GM19324 (cell line): ENCODE results near the gene NRBF2.
"Not testable (repeated sequence)": the region's sequence is repeated elsewhere in the genome, so short reads cannot be mapped to it uniquely, and the experiment has no call there.

Source experiments
- ATAC-seq: cut with Tn5 transposase; IDR thresholded peaks from one replicate; pipeline ENCODE4 v1.9.1; 2021; ENCODE audit warnings: mild to moderate bottlenecking, moderate library complexity; ENCODE audit not compliant: unreplicated experiment, low FRiP score

NRBF2 gene

DNA sequence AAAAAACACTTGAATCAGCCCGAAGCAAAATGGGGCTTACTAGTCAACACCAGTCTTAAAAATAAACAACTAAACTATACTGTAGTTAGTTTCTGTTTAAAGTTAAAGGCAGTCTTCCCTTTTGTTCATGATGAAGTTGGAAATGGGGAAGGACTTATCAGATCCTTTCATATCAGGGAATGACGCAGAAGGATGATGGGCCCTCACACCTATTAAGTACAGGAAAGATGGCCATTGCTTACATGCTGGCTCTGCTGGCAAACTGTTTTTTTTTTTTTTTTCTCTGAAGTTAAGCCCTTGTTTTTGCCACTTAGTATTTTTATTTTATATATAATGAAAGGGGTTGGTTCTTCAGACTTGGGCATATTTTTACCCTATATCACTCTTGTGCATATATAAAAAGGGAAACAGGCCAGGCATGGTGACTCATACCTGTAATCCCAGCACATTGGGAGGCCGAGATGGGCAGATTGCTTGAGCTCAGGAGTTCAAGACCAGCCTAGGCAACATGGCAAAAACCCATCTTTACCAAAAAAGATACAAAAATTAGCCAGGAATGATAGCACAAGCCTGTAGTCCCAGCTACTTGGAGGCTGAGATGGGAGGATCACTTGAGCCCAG lies 16.6 kb upstream of the NRBF2 start:
- ATAC-seq, result no peak

DNA sequence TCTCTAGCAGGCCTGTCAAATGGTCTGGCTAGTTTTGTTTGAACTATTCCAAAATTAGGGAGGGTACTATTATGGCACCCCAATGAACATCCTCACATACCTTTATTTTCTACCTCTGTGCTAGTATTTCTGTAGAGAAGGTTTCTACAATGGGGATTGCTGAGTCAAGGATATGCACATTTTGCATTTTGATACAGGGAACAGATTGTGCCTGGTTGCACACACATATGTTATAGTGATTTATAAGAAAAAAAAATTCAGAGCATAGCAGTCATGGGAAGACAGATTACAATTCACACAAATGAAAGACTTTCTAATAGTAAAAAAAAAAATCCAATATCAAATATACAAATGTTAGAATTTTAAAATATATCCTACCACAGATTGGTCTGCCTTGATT lies 14.1 kb upstream of the NRBF2 start:
- no peak for ATAC-seq

DNA sequence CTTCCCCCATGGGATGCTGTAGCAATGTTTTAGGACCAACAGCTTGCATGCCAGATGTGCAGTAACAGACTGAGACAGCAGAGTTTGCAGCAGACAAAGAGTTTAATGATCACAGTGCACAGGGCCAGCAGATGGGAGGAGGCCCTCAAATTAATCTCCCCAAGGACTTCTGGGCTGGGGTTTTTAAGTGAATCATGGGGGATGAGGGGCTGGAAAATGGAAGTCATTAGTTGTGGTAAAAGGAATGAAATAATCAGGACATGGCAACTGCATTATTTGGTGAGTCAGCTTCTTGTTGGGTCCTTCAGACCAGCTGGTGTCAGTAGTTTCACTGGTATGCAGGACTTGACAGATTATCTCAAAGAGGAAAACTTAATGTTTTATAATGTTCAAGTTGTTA lies 12.6 kb upstream of the NRBF2 start:
- no peak for ATAC-seq

DNA sequence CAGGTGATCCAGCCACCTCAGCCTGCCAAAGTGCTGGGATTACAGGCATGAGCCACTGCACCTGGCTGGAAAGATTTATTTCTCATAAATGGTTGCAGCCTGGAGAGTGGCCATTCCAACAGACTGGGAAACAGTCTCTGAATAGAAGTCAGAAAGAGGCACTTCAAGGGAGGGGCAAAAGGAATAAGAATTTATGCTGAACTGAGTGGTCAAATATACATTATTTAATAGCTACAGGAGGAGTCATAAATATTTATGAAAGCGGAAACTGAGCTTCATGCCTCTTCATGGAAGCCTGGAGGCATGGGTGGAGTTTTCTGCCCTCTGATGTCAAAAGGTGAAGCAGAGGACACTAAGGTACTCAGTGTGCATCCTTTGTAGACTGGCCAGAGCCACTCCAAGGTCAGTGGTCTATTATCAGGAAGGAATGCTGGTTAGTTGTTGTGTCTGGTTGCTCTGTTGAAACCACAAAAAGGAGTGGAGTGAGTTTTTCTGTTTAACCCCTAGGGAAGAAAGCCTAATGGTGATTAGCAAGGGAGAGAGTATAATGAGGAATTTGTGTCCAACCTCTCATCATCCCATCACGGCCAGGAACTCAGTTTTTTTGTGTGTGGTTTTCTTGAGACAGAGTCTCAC lies 9.3 kb upstream of the NRBF2 start:
- no peak for ATAC-seq

DNA sequence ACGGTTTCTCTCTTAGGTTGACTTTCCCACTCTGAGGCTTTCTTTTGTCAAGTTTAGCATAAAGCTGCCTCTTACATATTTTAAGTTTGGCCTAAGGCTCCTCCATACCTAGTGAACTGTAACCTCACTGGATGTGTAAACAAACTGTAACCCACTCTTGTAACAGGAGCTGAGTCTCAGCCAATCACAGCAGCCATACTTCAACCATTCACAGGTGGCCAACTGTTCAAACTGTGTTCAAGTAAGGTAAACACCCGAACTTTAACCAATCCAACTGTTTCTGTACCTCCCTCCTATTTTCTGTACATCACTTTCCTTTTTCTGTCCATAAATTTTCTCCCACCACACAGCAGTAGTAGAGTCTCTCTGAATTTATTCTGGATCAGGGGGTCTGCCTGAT lies 7.7 kb upstream of the NRBF2 start:
- no peak for ATAC-seq

DNA sequence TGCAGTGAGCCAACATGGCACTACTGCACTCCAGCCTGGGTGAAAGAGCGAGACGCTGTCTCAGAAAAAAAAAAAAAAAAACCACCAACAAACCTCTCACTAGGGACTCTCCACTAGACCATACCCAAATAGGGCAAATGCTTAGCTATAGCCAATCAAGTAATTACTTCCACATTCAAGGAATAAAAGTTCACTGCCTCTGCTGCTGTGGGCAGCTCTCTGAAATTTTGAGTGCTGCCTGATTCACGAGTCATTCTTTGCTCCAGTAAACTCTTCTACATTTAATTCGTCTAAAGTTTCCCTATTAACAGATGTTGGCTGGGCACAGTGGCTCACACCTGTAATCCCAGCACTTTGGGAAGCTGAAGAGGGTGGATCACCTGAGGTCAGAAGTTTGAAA lies 4.7 kb upstream of the NRBF2 start:
- no peak for ATAC-seq

DNA sequence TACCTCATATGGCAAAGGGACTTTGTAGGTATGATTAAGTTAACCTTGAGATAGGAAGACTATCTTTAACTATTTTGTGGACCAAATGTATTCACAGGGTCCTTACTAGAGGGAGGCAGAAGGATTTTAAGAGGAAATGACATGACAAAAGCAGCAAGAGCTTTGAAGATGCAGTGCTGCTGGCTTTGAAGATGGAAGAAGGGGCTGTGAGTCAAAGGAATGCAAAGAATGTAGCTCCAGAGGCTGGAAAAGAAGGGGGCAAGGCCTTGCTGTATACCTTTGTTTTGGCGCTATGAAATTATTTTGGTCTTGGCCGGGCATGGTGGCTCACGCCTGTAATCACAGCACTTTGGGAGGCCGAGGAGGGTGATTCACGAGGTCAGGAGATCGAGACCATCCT lies 3.2 kb upstream of the NRBF2 start:
- ATAC-seq, result no peak

DNA sequence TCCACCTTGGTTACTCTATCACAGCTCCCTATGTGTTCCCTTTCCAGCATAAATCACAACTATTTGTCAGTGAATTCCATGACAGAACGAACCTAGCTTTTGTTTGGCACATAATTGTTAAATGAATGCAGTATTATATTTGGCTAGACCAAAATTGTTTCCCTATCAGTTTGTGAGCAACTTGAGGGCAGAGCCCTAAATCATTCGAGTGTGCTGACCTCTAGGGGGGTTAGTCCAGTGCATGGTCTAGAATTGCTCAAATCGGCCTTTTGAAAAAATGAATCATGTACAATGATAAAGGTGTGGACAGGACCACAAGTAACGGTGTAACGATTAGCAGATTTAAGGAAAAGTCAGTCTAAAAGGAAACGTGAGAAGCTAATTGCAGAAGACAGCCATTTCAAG lies 475 bp upstream of the NRBF2 start:
- no peak for ATAC-seq

DNA sequence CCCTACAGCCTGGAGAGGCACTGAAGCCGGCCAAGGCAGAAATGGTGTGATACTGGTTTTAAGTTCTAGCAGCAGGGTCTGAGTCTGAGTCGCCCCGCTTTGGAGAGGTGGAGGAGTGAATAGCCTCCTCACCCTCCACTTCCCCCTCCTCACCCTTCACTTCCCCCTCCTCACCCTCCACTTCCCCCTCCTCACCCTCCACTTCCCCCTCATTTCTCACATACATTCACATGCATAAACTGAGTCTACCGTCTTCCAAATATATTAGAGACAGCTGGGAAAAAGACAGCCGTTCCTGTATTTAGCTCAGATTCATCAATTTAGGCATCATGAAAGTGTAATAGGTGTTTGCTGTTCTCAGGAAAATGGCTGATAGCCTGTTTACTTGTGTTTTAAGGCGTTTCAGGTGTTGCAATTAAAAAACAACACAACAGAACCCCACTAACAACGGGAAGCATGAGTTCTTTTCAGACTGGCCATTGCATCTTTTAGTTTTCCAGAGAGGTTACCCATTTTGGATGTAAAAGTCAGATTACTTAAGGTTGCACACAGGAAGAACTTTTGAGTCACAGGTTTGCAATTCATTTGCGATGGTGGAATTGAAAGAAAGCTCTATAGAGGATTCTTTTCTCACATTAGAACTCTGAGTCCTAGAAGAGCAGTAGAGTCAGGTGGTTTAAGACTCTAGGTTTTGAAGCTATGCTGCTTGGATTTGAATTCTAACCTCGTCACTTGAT lies 861 bp downstream of the NRBF2 start:
- ATAC-seq, result no peak

DNA sequence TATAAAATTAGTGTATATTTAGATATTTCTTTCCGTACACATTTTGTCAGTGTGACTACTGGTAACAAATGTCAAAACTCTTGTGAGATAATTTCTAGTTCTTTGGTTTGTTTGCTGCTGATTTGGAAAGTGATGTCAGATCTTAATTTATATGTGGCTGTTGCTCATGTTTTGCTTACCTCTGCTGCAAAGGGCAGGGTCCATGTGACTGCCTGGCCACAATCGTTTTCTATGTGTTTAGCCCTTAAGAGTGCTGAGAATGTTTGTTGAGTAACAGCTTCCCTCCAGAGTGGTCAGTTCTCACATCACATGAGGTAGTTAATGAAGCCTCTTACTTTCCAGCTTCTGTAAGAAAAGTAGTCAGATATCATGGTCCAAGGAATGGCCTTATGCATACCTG lies 4.2 kb downstream of the NRBF2 start:
- no peak for ATAC-seq

DNA sequence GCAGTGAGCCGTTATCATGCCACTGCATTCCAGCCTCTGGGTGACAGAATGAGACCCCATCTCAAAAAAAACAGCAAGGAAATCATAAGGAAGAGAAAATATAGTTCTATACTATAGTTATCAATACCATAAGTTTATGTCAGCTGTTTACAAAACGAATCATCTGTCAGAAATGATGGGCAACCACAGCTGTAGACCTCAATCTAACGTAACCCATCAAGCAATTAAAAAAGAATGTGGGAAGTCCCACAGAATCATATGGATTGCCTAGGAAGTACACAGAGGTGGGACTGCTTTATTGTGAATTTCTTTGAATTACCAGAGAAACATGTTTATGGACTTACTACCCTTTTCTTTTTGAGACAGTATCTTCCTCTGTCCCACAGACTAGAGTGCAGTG lies 6.9 kb downstream of the NRBF2 start:
- ATAC-seq, result no peak

DNA sequence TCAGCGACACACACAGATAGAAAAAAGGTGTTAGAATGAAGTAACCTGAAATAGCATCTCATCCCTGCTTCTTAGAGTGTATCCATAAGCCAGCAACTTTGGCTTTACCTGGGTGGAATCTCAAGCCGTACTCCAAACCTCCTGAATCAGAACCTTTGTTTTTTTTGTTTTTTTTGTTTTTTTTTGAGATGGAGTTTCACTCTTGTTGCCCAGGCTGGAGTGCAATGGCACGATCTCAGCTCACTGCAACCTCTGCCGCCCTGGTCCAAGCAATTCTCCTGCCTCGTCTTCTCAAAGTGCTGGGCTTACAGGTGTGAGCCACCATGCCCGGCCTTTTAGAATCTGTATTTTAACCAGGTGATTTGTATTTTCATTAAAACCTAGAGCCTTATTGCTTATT lies 9.0 kb downstream of the NRBF2 start:
- ATAC-seq, result no peak

DNA sequence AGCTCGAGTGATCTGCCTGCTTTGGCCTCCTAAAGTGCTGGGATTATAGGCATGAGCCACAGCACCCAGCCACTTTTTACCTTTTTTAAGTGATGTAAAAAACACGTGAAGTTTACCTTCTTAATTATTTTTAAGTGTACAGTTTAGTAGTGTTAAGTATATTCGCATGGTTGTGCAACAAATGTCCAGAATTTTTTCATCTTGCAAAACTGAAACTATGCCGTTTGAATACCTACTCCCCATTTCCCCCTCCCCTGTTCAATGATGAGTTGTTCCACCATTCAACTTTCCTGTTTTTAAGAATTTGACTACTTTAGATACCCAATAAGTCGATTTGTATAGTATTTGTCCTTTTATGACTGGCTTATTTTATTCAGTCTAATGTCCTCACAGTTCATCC lies 10.9 kb downstream of the NRBF2 start:
- no peak for ATAC-seq

DNA sequence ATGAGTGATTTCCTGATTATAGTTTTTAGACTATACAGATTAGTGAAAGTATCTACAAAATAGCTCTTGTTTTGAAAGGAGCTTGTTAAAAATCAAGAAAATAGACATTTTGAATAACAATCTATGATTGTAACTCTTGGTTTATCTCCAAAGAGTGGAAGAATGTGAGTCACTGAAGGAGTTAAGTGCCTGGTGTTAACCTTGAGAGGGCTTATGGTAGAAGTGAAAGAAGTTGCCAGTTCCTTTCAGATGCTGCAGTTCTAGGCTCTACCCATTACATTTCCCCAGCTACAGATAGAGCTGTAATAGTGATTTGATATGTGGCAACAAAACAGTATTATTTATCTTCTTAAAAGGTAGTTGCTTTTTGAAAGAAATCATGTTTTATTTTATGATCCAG lies 12.7 kb downstream of the NRBF2 start:
- no peak for ATAC-seq

DNA sequence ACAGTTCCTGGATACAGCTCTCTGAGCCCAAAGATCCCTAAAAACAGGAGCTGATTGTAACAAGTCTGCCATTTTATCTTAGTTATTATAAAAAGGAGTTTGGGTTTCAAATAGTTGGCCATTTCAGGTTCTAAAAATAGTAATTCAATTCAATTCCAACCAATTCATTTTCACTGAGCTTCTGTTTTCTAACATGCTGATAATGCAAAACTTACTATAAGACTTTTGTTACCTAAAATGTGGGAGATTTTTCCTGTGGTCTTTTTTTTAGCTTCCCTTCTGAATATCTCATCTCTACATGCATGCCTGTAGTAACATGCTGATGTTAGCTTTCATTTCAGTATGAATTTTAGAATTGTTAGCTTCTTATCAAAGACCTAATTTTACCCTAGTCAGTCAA lies 13.4 kb downstream of the NRBF2 start:
- ATAC-seq, result no peak

DNA sequence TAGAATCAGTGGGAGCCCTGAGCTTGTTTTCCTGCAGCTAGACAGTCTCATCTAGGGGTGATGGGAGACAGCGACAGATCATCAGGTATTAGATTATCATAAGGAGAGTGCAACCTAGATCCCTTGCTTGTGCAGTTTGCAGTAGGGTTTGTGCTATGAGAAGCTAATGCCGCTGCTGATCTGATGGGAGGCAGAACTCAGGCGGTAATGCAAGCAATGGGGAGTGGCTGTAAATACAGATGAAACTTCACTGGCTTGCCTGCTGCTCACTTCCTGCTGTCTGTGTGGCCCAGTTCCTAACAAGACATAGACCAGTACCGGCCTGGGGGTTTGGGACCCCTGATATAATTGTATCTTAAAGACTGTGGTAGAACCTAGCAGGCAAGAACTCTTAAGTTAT lies 17.6 kb downstream of the NRBF2 start:
- ATAC-seq, result no peak

DNA sequence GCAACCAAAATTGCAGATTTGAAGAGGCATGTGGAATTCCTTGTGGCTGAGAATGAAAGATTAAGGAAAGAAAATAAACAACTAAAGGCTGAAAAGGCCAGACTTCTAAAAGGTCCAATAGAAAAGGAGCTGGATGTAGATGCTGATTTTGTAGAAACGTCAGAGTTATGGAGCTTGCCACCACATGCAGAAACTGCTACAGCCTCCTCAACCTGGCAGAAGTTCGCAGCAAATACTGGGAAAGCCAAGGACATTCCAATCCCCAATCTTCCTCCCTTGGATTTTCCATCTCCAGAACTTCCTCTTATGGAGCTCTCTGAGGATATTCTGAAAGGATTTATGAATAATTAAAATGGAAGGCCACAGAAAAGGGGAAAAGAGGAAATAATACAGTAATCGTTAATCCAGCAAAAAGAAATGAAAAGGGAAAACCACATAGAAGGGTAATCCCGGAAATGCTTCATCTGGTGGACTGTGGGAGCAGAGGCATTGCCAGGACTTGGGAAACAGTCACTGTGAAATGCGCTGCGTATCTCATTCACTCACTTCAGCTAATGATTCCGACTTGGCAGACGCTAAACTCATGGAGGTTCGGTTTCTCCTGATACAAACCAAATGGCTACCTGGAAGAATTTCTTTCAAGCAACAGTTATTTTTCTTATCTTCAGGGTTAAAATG lies 20.9 kb downstream of the NRBF2 start:
- not testable (repeated sequence) for ATAC-seq

DNA sequence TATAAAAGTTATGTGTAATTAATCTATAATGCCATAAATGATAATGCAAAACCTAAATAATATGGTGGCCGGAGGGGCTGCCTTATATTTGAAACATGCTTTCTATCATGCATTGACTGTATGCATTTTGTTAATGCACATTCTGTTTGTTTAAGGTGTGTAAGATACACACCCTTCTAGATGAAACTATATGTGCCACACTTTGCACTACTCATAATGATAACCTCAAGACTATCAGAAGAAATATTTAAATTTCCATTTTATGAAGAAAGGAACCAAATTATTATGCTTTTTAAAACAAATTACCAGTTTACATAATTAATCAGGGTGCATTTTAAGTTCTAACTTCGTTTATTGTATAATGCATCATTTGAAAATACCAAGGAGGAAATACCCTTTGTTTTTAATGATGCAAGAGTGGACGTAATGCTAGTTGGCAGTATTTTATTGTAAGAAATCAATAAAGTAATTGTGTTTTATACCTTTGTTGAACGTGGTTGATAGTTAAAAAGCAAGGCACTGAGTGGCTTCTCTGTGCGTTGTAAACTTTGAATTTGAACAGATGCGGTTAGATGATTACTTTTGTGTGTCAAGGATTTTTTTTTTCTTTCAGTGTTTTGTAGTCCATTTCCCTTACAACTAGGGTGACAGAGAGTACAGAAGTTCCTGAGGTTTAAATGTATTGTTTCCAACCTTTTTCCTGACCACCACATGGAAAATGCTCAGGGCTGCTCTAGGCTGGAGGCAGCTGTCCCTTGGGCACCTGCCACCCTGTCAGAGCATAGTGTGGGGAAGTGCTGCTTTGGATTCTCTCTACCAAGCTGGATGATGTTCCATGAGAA lies 21.6 kb downstream of the NRBF2 start:
- no peak for ATAC-seq

DNA sequence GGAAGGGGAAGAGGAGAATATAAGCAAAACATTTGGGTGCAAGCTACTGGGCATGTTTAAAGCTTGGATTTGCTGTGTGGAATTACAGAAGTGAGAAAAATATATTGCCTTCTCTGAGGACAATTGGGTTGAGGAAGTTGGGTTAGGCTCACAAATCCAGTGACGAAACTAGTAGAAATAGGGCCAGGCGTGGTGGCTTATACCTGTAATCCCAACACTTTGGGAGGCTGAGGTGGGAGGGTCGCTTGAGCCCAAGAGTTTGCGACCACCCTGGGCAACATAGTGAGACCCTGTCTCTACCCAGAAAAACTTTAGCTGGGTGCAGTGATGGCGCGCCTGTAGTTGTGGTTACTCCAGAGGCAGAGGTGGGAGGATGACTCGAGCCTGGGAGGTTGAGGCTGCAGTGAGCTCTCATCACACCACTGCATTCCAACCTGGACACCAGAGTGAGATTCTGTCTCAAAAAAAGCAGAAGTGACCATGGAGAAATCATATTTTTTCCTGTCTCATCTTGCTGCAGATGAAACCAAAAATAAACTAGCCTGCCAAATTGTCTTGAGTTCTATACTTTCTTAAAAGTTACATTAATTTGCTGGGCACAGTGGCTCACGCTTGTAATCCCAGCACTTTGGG lies 22.4 kb downstream of the NRBF2 start:
- no peak for ATAC-seq

DNA sequence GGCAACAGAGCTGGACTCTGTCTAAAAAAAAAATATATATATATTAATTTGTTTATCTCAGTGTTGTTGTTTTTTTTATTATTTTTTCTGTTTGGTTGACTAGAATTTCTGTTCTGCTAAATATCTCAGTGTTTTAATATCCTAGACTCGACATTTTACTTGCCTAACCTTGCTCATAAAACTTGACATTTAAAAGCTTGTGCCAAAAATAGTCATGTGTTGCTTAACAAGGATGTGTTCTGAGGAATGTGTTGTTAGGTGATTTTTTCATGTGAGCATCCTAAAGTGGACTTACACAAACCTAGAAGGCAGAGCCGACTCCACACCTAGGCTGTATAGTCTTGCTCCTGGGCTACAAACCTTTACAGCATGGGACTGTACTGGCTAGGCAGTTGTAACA lies 23.1 kb downstream of the NRBF2 start:
- no peak for ATAC-seq
